Natural killer cell (primary cell): ENCODE measurements around the gene RPL36. TPM values are rescaled to one million over a fixed set of nuclear protein-coding genes. Genes with fewer than 3 reads are reported as not detected.

Experiments
- ATAC-seq, 3 donors: fragments of 150-1000 bp in 2 of 3; fragments of 200-7000 bp in 1 of 3; cut with Tn5 transposase; 1 replicate in 1 of 3; 2 replicates in 2 of 3; pipeline ENCODE4 v1.10.0; 2021; ENCODE audit warnings: mild to moderate bottlenecking in 2 of 3, moderate library complexity in 2 of 3
- DNase-seq, 2 donors: peaks; one replicate each; pipeline versions ENCODE4 v3.0.0 to v3.0.0-alpha.2; 2013 to 2021; ENCODE audit warnings: mixed read lengths in 1 of 2
- H3K27ac ChIP-seq: one replicate; pipeline ENCODE4 v1.5.1; 2013; ENCODE audit warnings: mild to moderate bottlenecking, low read length
- H3K27me3 ChIP-seq: one replicate; pipeline ENCODE4 v1.6.1; 2013; ENCODE audit warnings: low read length; ENCODE audit not compliant: control insufficient read depth, insufficient read depth
- H3K36me3 ChIP-seq: one replicate; pipeline ENCODE4 v1.6.1; 2013; ENCODE audit warnings: low read length; ENCODE audit not compliant: control insufficient read depth, insufficient read depth
- H3K4me1 ChIP-seq: one replicate; pipeline ENCODE4 v1.6.1; 2013; ENCODE audit warnings: low read length; ENCODE audit not compliant: control insufficient read depth, insufficient read depth
- H3K4me3 ChIP-seq: one replicate; pipeline ENCODE4 v1.5.1; 2013; ENCODE audit warnings: low read length
- H3K9me3 ChIP-seq: one replicate; pipeline ENCODE4 v1.6.1; 2013; ENCODE audit warnings: low read length; ENCODE audit not compliant: control insufficient read depth, insufficient read depth
- H3K27ac Mint-ChIP-seq, 2 donors: one replicate each; pipeline ENCODE4 v1.8.0; 2022; ENCODE audit warnings: mild to moderate bottlenecking in 2 of 2, mixed read lengths in 2 of 2, moderate library complexity in 1 of 2
- H3K27me3 Mint-ChIP-seq, 2 donors: one replicate each; pipeline ENCODE4 v1.8.0; 2022; ENCODE audit warnings: low read depth in 2 of 2, mixed read lengths in 2 of 2
- H3K36me3 Mint-ChIP-seq: one replicate; pipeline ENCODE4 v1.8.0; 2022; ENCODE audit warnings: mixed read lengths
- H3K4me1 Mint-ChIP-seq, 2 donors: one replicate each; pipeline ENCODE4 v1.8.0; 2022; ENCODE audit warnings: mixed read lengths in 2 of 2
- H3K4me3 Mint-ChIP-seq: one replicate; pipeline ENCODE4 v1.8.0; 2022; ENCODE audit warnings: mild to moderate bottlenecking, moderate library complexity, mixed read lengths
- H3K9me3 Mint-ChIP-seq, 2 donors: one replicate each; pipeline ENCODE4 v1.8.0; 2022; ENCODE audit warnings: mixed read lengths in 2 of 2
- WGBS: methylation state at CpG from one replicate; pipeline ENCODE4 v1.1.7; 2013; ENCODE audit warnings: missing lambda C conversion rate; ENCODE audit not compliant: insufficient coverage; 5-methylcytosine and 5-hydroxymethylcytosine counted together
- intact Hi-C: fragments of 100-400 bp; cut with micrococcal nuclease; formaldehyde crosslinking; loops from one replicate; pipeline ENCODE4 v1.14.2; 2022
- total RNA-seq, 4 donors: library from RNA; stranded (reverse); fragments of 120-200 nt in 1 of 4; gene quantifications; one replicate each; pipeline versions ENCODE4 v1.2.3 to v1.2.4, GENCODE V29; 2013 to 2022
- TF ChIP-seq, protein P1 (sequence below): fragments of 200-600 bp; IDR thresholded peaks from one replicate; pipeline ENCODE4 v1.8.0; 2022; ENCODE audit warnings: antibody characterized with exemption

The RPL36 gene
- total RNA-seq, 3 donors from 2014 or later (not counting 1 experiment from before 2014, with no cell fraction given), result 363 to 505 (median 459) TPM

DNA sequence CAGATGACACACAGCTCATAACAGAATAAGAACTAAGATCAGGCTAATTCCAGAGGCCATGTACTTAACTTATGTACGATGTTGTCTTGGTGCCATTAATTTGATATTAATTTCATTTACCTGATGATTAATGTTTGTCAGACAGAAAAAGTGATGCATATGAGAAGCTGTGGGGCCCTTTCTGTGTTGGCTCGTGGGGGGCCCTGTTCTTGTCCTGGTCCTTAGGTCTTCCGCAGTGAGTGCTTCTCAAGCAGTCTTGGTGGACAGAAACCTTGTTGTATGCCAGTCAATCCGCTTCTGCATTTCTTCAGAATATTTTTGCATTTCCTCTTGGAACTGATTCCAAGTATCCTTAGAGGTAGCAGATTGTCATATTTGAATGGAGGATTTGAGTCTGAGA, 47.0 kb upstream of the RPL36 start:
- H3K9me3 ChIP-seq, result no peaks in the 10 kb centered on the region
- peaks cover 57% of the 10 kb centered on the region for H3K36me3 ChIP-seq
- no peaks in the 10 kb centered on the region for H3K27me3 ChIP-seq
- no peak overlapping the region for H3K4me3 ChIP-seq
- intact Hi-C loops, result no loop called here
- peaks cover 43% of the 10 kb centered on the region for H3K36me3 Mint-ChIP-seq
- peaks cover 40 to 46% of the 10 kb centered on the region in 2 donors for H3K4me1 Mint-ChIP-seq
- H3K9me3 Mint-ChIP-seq, result no peaks in the 10 kb centered on the region
- H3K4me3 Mint-ChIP-seq, result no peak overlapping the region
- TF ChIP-seq, protein P1, sequence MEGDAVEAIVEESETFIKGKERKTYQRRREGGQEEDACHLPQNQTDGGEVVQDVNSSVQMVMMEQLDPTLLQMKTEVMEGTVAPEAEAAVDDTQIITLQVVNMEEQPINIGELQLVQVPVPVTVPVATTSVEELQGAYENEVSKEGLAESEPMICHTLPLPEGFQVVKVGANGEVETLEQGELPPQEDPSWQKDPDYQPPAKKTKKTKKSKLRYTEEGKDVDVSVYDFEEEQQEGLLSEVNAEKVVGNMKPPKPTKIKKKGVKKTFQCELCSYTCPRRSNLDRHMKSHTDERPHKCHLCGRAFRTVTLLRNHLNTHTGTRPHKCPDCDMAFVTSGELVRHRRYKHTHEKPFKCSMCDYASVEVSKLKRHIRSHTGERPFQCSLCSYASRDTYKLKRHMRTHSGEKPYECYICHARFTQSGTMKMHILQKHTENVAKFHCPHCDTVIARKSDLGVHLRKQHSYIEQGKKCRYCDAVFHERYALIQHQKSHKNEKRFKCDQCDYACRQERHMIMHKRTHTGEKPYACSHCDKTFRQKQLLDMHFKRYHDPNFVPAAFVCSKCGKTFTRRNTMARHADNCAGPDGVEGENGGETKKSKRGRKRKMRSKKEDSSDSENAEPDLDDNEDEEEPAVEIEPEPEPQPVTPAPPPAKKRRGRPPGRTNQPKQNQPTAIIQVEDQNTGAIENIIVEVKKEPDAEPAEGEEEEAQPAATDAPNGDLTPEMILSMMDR, result no peak
- H3K27ac Mint-ChIP-seq, result no peak overlapping the region
- H3K27me3 Mint-ChIP-seq, result no peaks in the 10 kb centered on the region
- DNase-seq (no peak), ATAC-seq (no peak)
- WGBS, result 99% methylated on average over 4 of the region's 4 CpGs
- H3K4me1 ChIP-seq, result no peaks in the 10 kb centered on the region
- H3K27ac ChIP-seq, result no peak overlapping the region

DNA sequence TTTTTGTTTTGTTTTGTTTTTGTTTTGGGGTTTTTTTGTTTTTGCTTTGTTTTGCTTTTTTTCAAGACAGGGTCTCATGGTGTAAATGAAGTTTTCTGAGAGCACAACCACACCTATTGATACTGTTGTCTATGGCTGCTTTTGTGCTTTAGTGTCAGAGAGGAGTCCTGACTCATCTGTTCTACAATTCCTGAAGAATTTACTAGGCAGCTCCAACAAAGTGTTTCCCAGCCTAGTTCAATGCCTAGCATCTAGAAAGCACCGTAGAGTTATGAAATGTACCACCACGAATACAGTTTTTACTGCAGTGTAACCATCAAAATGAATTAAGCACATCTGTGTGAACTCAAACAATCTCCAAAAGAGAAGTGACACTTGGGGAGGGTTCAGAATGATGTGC, 46.1 kb upstream of the RPL36 start:
- H3K27ac Mint-ChIP-seq, result peak overlapping the region; percentile 45 to 66
- intact Hi-C loops, result no loop called here

DNA sequence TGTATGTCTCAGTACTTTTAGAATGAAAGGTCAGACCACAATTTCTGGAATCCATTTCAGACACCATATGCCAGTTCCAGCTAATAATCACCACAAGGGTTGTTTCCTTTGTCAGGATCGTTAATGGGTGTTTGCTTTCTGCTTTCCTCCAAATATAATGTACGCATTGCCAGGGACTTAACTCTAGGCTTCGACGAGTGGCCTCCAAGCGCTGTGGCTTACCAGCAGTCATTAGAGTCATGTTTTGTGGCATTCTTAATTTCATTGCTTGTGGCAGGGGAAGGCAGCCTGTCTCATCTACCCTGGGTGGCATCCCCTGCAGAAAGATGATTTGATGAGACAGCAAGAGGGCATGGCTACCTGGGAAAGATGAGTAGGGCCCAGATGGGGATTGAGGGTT, 44.7 kb upstream of the RPL36 start:
- DNase-seq (no peak), ATAC-seq (no peak)
- Histone ChIP-seq H3K9me3 (no peaks in the 10 kb centered on the region), H3K27ac (no peak overlapping the region), H3K4me1 (no peaks in the 10 kb centered on the region), H3K36me3 (peaks cover 71% of the 10 kb centered on the region), H3K27me3 (no peaks in the 10 kb centered on the region), H3K4me3 (no peak overlapping the region)
- 94% methylated on average over 5 of the region's 5 CpGs for WGBS
- intact Hi-C loops, result no loop called here
- Mint-ChIP-seq H3K4me3 (no peak overlapping the region), H3K36me3 (peaks cover 55% of the 10 kb centered on the region), H3K27ac (peak overlapping the region; percentile 45 to 66), H3K4me1 (peaks cover 34 to 46% of the 10 kb centered on the region in 2 donors), H3K27me3 (no peaks in the 10 kb centered on the region), H3K9me3 (no peaks in the 10 kb centered on the region)
- TF ChIP-seq, protein P1, result no peak

More for the DNA sequence above, 46.1 kb upstream of the RPL36 start:
- Histone ChIP-seq H3K9me3 (no peaks in the 10 kb centered on the region), H3K27me3 (no peaks in the 10 kb centered on the region), H3K27ac (no peak overlapping the region), H3K4me3 (no peak overlapping the region), H3K36me3 (peaks cover 62% of the 10 kb centered on the region), H3K4me1 (no peaks in the 10 kb centered on the region)
- 100% methylated on average over 2 of the region's 2 CpGs for WGBS
- ATAC-seq (no peak), DNase-seq (no peak)
- no peaks in the 10 kb centered on the region for H3K27me3 Mint-ChIP-seq
- peaks cover 39 to 46% of the 10 kb centered on the region in 2 donors for H3K4me1 Mint-ChIP-seq
- TF ChIP-seq, protein P1, result no peak
- no peaks in the 10 kb centered on the region for H3K9me3 Mint-ChIP-seq
- peaks cover 48% of the 10 kb centered on the region for H3K36me3 Mint-ChIP-seq
- H3K4me3 Mint-ChIP-seq, result no peak overlapping the region

DNA sequence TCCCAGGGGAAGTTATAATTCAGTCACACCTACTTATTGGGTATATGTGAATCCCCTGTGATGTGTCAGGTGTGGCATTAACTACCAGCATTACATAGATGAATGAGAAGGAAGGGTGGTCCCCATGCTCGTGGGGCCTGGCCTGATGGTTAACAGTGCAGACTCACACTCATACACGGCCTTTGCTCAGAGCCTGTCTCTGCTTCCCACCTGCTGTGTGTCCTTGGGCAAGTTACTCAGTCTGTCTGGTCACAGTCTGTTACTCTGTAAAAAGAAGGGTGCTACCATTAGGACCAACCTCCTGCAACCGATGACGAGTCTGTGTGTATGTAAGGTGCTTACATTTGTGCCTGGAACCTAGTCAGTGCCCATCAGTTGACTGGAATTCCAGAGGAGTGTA, 43.4 kb upstream of the RPL36 start:
- intact Hi-C loops, result no loop called here
- H3K27ac Mint-ChIP-seq, result peak overlapping the region; percentile 36 to 66
- WGBS, result 87% methylated on average over 4 of the region's 4 CpGs
- no peak overlapping the region for H3K4me3 Mint-ChIP-seq
- Histone ChIP-seq H3K27ac (no peak overlapping the region), H3K36me3 (peaks cover 78% of the 10 kb centered on the region), H3K27me3 (no peaks in the 10 kb centered on the region), H3K9me3 (no peaks in the 10 kb centered on the region), H3K4me3 (no peak overlapping the region), H3K4me1 (no peaks in the 10 kb centered on the region)
- no peak for ATAC-seq
- DNase-seq, result no peak
- TF ChIP-seq, protein P1, result no peak
- H3K9me3 Mint-ChIP-seq, result no peaks in the 10 kb centered on the region
- peaks cover 28 to 40% of the 10 kb centered on the region in 2 donors for H3K4me1 Mint-ChIP-seq
- no peaks in the 10 kb centered on the region for H3K27me3 Mint-ChIP-seq
- H3K36me3 Mint-ChIP-seq, result peaks cover 50% of the 10 kb centered on the region
